ENCODE data around the gene SLC47A2. TPM values are rescaled to one million over a fixed set of nuclear protein-coding genes. Genes with fewer than 3 reads are reported as not detected.

SLC47A2 gene
- polyA plus RNA-seq, 1 donor (not counting 4 experiments of a cell fraction or from before 2014, with no cell fraction given) = 0.88 TPM

GRCh38 chr17:19737305-19738072, 21.1 kb upstream of the SLC47A2 start:
- Histone ChIP-seq H3K4me2 (ENCODE audit: control insufficient read depth, extremely low read depth, insufficient read depth, low read depth, low read length) (no peak overlapping the region), H3K79me2 (ENCODE audit: control insufficient read depth, insufficient read depth, low read length) (no peaks in the 10 kb centered on the region), H3K4me1 (ENCODE audit: control insufficient read depth, extremely low read depth, insufficient read depth, low read length) (no peaks in the 10 kb centered on the region), H3K9ac (ENCODE audit: control insufficient read depth, extremely low read depth, insufficient read depth, low read length) (no peak overlapping the region), H2AFZ (ENCODE audit: control insufficient read depth, low read length) (no peak overlapping the region), H4K20me1 (ENCODE audit: control insufficient read depth, extremely low read depth, insufficient read depth, low read length) (no peaks in the 10 kb centered on the region), H3K9me1 (ENCODE audit: control insufficient read depth, extremely low read depth, insufficient read depth, low read length) (no peaks in the 10 kb centered on the region), H3K4me3 (ENCODE audit: control insufficient read depth in 2 of 3, extremely low read depth in 1 of 3, insufficient read depth in 2 of 3, low read depth in 1 of 3, low read length in 3 of 3) (no peak overlapping the region), H3K27ac (ENCODE audit: control insufficient read depth, insufficient read depth, low read length) (no peak overlapping the region), H3K36me3 (ENCODE audit: control insufficient read depth in 2 of 2, extremely low read depth in 1 of 2, insufficient read depth in 2 of 2, low read length in 2 of 2) (no peaks in the 10 kb centered on the region), H3K9me3 (ENCODE audit: control insufficient read depth, low read depth, low read length) (no peaks in the 10 kb centered on the region), H3K27me3 (ENCODE audit: control insufficient read depth, extremely low read depth, insufficient read depth, low read length) (no peaks in the 10 kb centered on the region)
- DNase-seq (ENCODE audit: low read depth, low spot score) (no peak), FAIRE-seq (no peak)
- dilution Hi-C loops (cut with MboI; ENCODE audit: extremely low pct_ligation_motif_present, low sequenced_read_pairs) = no loop called here
- TF ChIP-seq EZH2 (IDR thresholded peaks at IDR 0.05; ENCODE audit: low read length) (no peak), CTCF (optimal IDR thresholded peaks at IDR 0.05 in 1 of 3, IDR thresholded peaks at IDR 0.05 in 1 of 3, conservative IDR thresholded peaks at IDR 0.05 in 1 of 3; ENCODE audit: extremely low read depth in 1 of 3, insufficient read depth in 2 of 3, low read length in 3 of 3) (no peak)

- Histone ChIP-seq H3K9me3 (ENCODE audit: control insufficient read depth, low read depth, low read length) (no peaks in the 10 kb centered on the region), H4K20me1 (ENCODE audit: control insufficient read depth, extremely low read depth, insufficient read depth, low read length) (no peaks in the 10 kb centered on the region), H3K9me1 (ENCODE audit: control insufficient read depth, extremely low read depth, insufficient read depth, low read length) (no peaks in the 10 kb centered on the region), H3K9ac (ENCODE audit: control insufficient read depth, extremely low read depth, insufficient read depth, low read length) (no peak overlapping the region), H3K36me3 (ENCODE audit: control insufficient read depth in 2 of 2, extremely low read depth in 1 of 2, insufficient read depth in 2 of 2, low read length in 2 of 2) (no peaks in the 10 kb centered on the region), H3K4me3 (ENCODE audit: control insufficient read depth in 2 of 3, extremely low read depth in 1 of 3, insufficient read depth in 2 of 3, low read depth in 1 of 3, low read length in 3 of 3) (no peak overlapping the region), H3K4me2 (ENCODE audit: control insufficient read depth, extremely low read depth, insufficient read depth, low read depth, low read length) (no peak overlapping the region), H2AFZ (ENCODE audit: control insufficient read depth, low read length) (no peak overlapping the region), H3K27ac (ENCODE audit: control insufficient read depth, insufficient read depth, low read length) (no peak overlapping the region), H3K79me2 (ENCODE audit: control insufficient read depth, insufficient read depth, low read length) (no peaks in the 10 kb centered on the region), H3K27me3 (ENCODE audit: control insufficient read depth, extremely low read depth, insufficient read depth, low read length) (no peaks in the 10 kb centered on the region), H3K4me1 (ENCODE audit: control insufficient read depth, extremely low read depth, insufficient read depth, low read length) (no peaks in the 10 kb centered on the region)
- FAIRE-seq (no peak), DNase-seq (ENCODE audit: low read depth, low spot score) (no peak)
- TF ChIP-seq CTCF (optimal IDR thresholded peaks at IDR 0.05 in 1 of 3, IDR thresholded peaks at IDR 0.05 in 1 of 3, conservative IDR thresholded peaks at IDR 0.05 in 1 of 3; ENCODE audit: extremely low read depth in 1 of 3, insufficient read depth in 2 of 3, low read length in 3 of 3) (no peak), EZH2 (IDR thresholded peaks at IDR 0.05; ENCODE audit: low read length) (no peak)
- dilution Hi-C loops (cut with MboI; ENCODE audit: extremely low pct_ligation_motif_present, low sequenced_read_pairs) = no loop called here
Observed at GRCh38 chr17:19736071-19736470, 19.7 kb upstream of the SLC47A2 start.
